Natural killer cell (primary cell): Measurements from ENCODE around the gene R3HDM2. TPM values are rescaled to one million over a fixed set of nuclear protein-coding genes. Genes with fewer than 3 reads are reported as not detected.
"Not testable (repeated sequence)": the region's sequence is repeated elsewhere in the genome, so short reads cannot be mapped to it uniquely, and the experiment has no call there.

Source experiments
- ATAC-seq, 3 donors: fragments of 150-1000 bp in 2 of 3; fragments of 200-7000 bp in 1 of 3; cut with Tn5 transposase; 1 replicate in 1 of 3; 2 replicates in 2 of 3; pipeline ENCODE4 v1.10.0; 2021; ENCODE audit warnings: mild to moderate bottlenecking in 2 of 3, moderate library complexity in 2 of 3
- DNase-seq, 2 donors: peaks; one replicate each; pipeline versions ENCODE4 v3.0.0 to v3.0.0-alpha.2; 2013 to 2021; ENCODE audit warnings: mixed read lengths in 1 of 2
- H3K27ac ChIP-seq: one replicate; pipeline ENCODE4 v1.5.1; 2013; ENCODE audit warnings: mild to moderate bottlenecking, low read length
- H3K27me3 ChIP-seq: one replicate; pipeline ENCODE4 v1.6.1; 2013; ENCODE audit warnings: low read length; ENCODE audit not compliant: control insufficient read depth, insufficient read depth
- H3K36me3 ChIP-seq: one replicate; pipeline ENCODE4 v1.6.1; 2013; ENCODE audit warnings: low read length; ENCODE audit not compliant: control insufficient read depth, insufficient read depth
- H3K4me1 ChIP-seq: one replicate; pipeline ENCODE4 v1.6.1; 2013; ENCODE audit warnings: low read length; ENCODE audit not compliant: control insufficient read depth, insufficient read depth
- H3K4me3 ChIP-seq: one replicate; pipeline ENCODE4 v1.5.1; 2013; ENCODE audit warnings: low read length
- H3K9me3 ChIP-seq: one replicate; pipeline ENCODE4 v1.6.1; 2013; ENCODE audit warnings: low read length; ENCODE audit not compliant: control insufficient read depth, insufficient read depth
- H3K27ac Mint-ChIP-seq, 2 donors: one replicate each; pipeline ENCODE4 v1.8.0; 2022; ENCODE audit warnings: mild to moderate bottlenecking in 2 of 2, mixed read lengths in 2 of 2, moderate library complexity in 1 of 2
- H3K27me3 Mint-ChIP-seq, 2 donors: one replicate each; pipeline ENCODE4 v1.8.0; 2022; ENCODE audit warnings: low read depth in 2 of 2, mixed read lengths in 2 of 2
- H3K36me3 Mint-ChIP-seq: one replicate; pipeline ENCODE4 v1.8.0; 2022; ENCODE audit warnings: mixed read lengths
- H3K4me1 Mint-ChIP-seq, 2 donors: one replicate each; pipeline ENCODE4 v1.8.0; 2022; ENCODE audit warnings: mixed read lengths in 2 of 2
- H3K4me3 Mint-ChIP-seq: one replicate; pipeline ENCODE4 v1.8.0; 2022; ENCODE audit warnings: mild to moderate bottlenecking, moderate library complexity, mixed read lengths
- H3K9me3 Mint-ChIP-seq, 2 donors: one replicate each; pipeline ENCODE4 v1.8.0; 2022; ENCODE audit warnings: mixed read lengths in 2 of 2
- WGBS: methylation state at CpG from one replicate; pipeline ENCODE4 v1.1.7; 2013; ENCODE audit warnings: missing lambda C conversion rate; ENCODE audit not compliant: insufficient coverage; 5-methylcytosine and 5-hydroxymethylcytosine counted together
- intact Hi-C: fragments of 100-400 bp; cut with micrococcal nuclease; formaldehyde crosslinking; loops from one replicate; pipeline ENCODE4 v1.14.2; 2022
- total RNA-seq, 4 donors: library from RNA; stranded (reverse); fragments of 120-200 nt in 1 of 4; gene quantifications; one replicate each; pipeline versions ENCODE4 v1.2.3 to v1.2.4, GENCODE V29; 2013 to 2022
- TF ChIP-seq, protein P1 (sequence below): fragments of 200-600 bp; IDR thresholded peaks from one replicate; pipeline ENCODE4 v1.8.0; 2022; ENCODE audit warnings: antibody characterized with exemption

R3HDM2 gene
- total RNA-seq, 3 donors from 2014 or later (not counting 1 experiment from before 2014, with no cell fraction given): 110 to 124 (median 123) TPM

GRCh38 chr12:57368349-57369095 is 62.3 kb downstream of the R3HDM2 start:
- TF ChIP-seq, protein P1, sequence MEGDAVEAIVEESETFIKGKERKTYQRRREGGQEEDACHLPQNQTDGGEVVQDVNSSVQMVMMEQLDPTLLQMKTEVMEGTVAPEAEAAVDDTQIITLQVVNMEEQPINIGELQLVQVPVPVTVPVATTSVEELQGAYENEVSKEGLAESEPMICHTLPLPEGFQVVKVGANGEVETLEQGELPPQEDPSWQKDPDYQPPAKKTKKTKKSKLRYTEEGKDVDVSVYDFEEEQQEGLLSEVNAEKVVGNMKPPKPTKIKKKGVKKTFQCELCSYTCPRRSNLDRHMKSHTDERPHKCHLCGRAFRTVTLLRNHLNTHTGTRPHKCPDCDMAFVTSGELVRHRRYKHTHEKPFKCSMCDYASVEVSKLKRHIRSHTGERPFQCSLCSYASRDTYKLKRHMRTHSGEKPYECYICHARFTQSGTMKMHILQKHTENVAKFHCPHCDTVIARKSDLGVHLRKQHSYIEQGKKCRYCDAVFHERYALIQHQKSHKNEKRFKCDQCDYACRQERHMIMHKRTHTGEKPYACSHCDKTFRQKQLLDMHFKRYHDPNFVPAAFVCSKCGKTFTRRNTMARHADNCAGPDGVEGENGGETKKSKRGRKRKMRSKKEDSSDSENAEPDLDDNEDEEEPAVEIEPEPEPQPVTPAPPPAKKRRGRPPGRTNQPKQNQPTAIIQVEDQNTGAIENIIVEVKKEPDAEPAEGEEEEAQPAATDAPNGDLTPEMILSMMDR: no peak
- Histone ChIP-seq H3K27me3 (no peaks in the 10 kb centered on the region), H3K9me3 (no peaks in the 10 kb centered on the region), H3K4me1 (no peaks in the 10 kb centered on the region), H3K27ac (no peak overlapping the region), H3K4me3 (no peak overlapping the region), H3K36me3 (peaks cover 3% of the 10 kb centered on the region)
- H3K4me3 Mint-ChIP-seq: no peak overlapping the region
- no peak for DNase-seq
- peaks cover 6% of the 10 kb centered on the region for H3K36me3 Mint-ChIP-seq
- H3K4me1 Mint-ChIP-seq: peaks cover 0 to 10% of the 10 kb centered on the region in 2 donors
- H3K27ac Mint-ChIP-seq: no peak overlapping the region
- ATAC-seq: no peak
- intact Hi-C loops: no loop called here
- no peaks in the 10 kb centered on the region for H3K27me3 Mint-ChIP-seq
- H3K9me3 Mint-ChIP-seq: no peaks in the 10 kb centered on the region
- 98% methylated on average over 6 of the region's 7 CpGs for WGBS

DNA sequence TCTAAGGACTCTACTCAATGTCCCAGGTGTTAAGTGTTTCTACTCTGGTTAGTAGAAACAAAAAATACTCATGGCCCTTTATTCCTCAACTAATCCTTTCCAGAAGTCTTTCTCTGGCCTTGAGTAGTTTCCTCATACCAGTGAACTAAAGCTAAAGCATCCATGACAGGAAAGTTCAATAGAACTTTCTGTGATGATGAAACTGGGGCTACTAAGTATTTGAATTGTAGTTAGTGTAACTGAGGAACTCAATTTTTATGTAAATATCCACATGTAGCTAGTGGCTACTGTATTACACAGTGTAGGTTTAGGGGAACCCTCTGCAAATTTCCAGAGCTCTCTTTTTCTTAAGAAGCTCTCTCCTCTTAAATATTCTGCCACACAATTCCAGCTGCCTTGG is 63.7 kb downstream of the R3HDM2 start:
- Mint-ChIP-seq H3K4me3 (no peak overlapping the region), H3K9me3 (no peaks in the 10 kb centered on the region), H3K27me3 (no peaks in the 10 kb centered on the region), H3K27ac (no peak overlapping the region), H3K36me3 (peaks cover 6% of the 10 kb centered on the region), H3K4me1 (peaks cover 0 to 10% of the 10 kb centered on the region in 2 donors)
- no peaks in the 10 kb centered on the region for H3K4me1 ChIP-seq
- peaks cover 3% of the 10 kb centered on the region for H3K36me3 ChIP-seq
- DNase-seq (no peak), ATAC-seq (no peak)
- no peak overlapping the region for H3K4me3 ChIP-seq
- no peaks in the 10 kb centered on the region for H3K9me3 ChIP-seq
- TF ChIP-seq, protein P1: no peak
- intact Hi-C loops: no loop called here
- no peaks in the 10 kb centered on the region for H3K27me3 ChIP-seq
- H3K27ac ChIP-seq: no peak overlapping the region

DNA sequence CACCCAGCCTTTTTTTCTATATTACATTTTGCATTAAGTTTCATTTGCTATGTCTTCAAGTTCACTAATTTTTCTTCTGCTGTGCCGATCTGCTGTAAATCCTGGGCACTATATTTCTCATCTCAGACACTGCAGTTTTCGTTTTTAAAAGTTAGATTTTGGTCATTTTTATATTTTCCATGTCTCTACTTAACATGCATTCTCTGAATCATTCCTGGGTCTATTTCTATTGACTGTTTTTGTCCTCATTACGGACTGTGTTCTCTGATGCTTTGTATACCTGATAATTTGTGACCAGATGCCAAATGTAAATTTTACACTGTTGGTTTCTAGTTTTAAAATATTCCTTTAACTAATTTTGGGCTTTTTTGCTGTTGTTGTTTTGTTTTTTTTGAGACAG is 64.5 kb downstream of the R3HDM2 start:
- H3K36me3 Mint-ChIP-seq: peaks cover 6% of the 10 kb centered on the region
- Histone ChIP-seq H3K4me3 (no peak overlapping the region), H3K4me1 (no peaks in the 10 kb centered on the region), H3K27me3 (no peaks in the 10 kb centered on the region), H3K27ac (no peak overlapping the region), H3K9me3 (no peaks in the 10 kb centered on the region), H3K36me3 (peaks cover 3% of the 10 kb centered on the region)
- H3K27me3 Mint-ChIP-seq: no peaks in the 10 kb centered on the region
- DNase-seq (no peak), ATAC-seq (no peak)
- intact Hi-C loops: no loop called here
- H3K9me3 Mint-ChIP-seq: no peaks in the 10 kb centered on the region
- TF ChIP-seq, protein P1: no peak
- WGBS: 98% methylated on average over 3 of the region's 3 CpGs
- no peak overlapping the region for H3K27ac Mint-ChIP-seq
- H3K4me3 Mint-ChIP-seq: no peak overlapping the region
- peaks cover 0 to 10% of the 10 kb centered on the region in 2 donors for H3K4me1 Mint-ChIP-seq

DNA sequence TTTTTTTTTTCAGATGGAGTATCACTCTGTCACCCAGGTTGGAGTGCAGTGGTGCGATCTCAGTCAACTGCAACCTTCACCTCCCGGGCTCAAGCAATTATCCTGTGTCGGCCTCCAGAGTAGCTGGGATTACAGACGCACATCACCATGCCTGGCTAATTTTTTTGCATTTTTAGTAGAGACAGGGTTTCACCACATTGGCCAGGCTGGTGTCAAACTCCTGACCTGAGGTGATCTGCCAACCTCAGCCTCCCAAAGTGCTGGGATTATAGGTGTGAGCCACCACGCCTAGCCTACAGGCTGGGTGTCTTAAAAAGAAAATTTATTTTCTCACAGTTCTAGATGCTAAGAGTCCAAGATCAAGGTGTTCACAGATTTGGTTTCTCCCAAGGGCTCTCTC is 66.7 kb downstream of the R3HDM2 start:
- H3K9me3 ChIP-seq, DNase-seq, H3K27me3 ChIP-seq, H3K27me3 Mint-ChIP-seq, ATAC-seq, H3K4me1 ChIP-seq, H3K4me3 ChIP-seq, intact Hi-C loops, H3K36me3 ChIP-seq, H3K36me3 Mint-ChIP-seq, H3K4me3 Mint-ChIP-seq, H3K9me3 Mint-ChIP-seq, H3K27ac Mint-ChIP-seq, H3K27ac ChIP-seq: not testable (repeated sequence)
- 98% methylated on average over 5 of the region's 5 CpGs for WGBS
- H3K4me1 Mint-ChIP-seq: peaks cover 0 to 10% of the 10 kb centered on the region in 2 donors
